HepG2 (cell line): ENCODE measurements around the gene PTPRCAP. TPM values are rescaled to one million over a fixed set of nuclear protein-coding genes. Genes with fewer than 3 reads are reported as not detected.
A peak's percentile ranks its signal among the peaks of the same experiment; 100 is the strongest.

Source experiments
- ATF7 ChIP-seq, 2 experiments: fragments of 450-650 bp in 1 of 2; sonication (generic) in 1 of 2; formaldehyde crosslinking in 1 of 2; IDR thresholded peaks; 2 replicates each; pipeline versions ENCODE4 v1.4.0 to v1.6.1; 2016 to 2020; ENCODE audit warnings: antibody characterized with exemption in 1 of 2, mild to moderate bottlenecking in 1 of 2, missing genetic modification reagents in 1 of 2
- DDIT3 ChIP-seq: sonication (generic); formaldehyde crosslinking; IDR thresholded peaks from 2 replicates; pipeline ENCODE4 v1.4.0; 2020; ENCODE audit warnings: mild to moderate bottlenecking, missing genetic modification reagents
- KDM3A ChIP-seq: IDR thresholded peaks from 2 replicates; pipeline ENCODE4 v1.6.1; 2018; ENCODE audit warnings: low read depth, missing compliant biosample characterization
- KDM6A ChIP-seq: IDR thresholded peaks from 2 replicates; pipeline ENCODE4 v1.6.1; 2016; ENCODE audit warnings: low read depth
- PRDM4 ChIP-seq: sonication (generic); formaldehyde crosslinking; IDR thresholded peaks from 2 replicates; pipeline ENCODE4 v1.9.0; 2021; ENCODE audit warnings: missing genetic modification reagents, borderline replicate concordance
- SMYD3 ChIP-seq: sonication (generic); formaldehyde crosslinking; IDR thresholded peaks from 2 replicates; pipeline ENCODE4 v1.8.1; 2023; ENCODE audit warnings: mild to moderate bottlenecking, missing genetic modification reagents
- STAG1 ChIP-seq: sonication (generic); formaldehyde crosslinking; IDR thresholded peaks from 2 replicates; pipeline ENCODE4 v1.4.0; 2020; ENCODE audit warnings: missing genetic modification reagents
- ZBTB26 ChIP-seq: IDR thresholded peaks from 2 replicates; pipeline ENCODE4 v1.6.1; 2016; ENCODE audit warnings: missing compliant biosample characterization, missing genetic modification reagents, borderline replicate concordance
- ZBTB7A ChIP-seq: sonication (generic); formaldehyde crosslinking; IDR thresholded peaks from 2 replicates; pipeline ENCODE4 v1.8.0; 2022; ENCODE audit warnings: mild to moderate bottlenecking, missing genetic modification reagents
- ZNF101 ChIP-seq: sonication (generic); formaldehyde crosslinking; IDR thresholded peaks from 2 replicates; pipeline ENCODE4 v1.4.0; 2020; ENCODE audit warnings: mild to moderate bottlenecking, low read depth, missing genetic modification reagents, borderline replicate concordance
- ZNF143 ChIP-seq: sonication (generic); formaldehyde crosslinking; IDR thresholded peaks from 2 replicates; pipeline ENCODE4 v1.4.0; 2020; ENCODE audit warnings: missing genetic modification reagents
- ZNF510 ChIP-seq: sonication (generic); formaldehyde crosslinking; IDR thresholded peaks from 2 replicates; pipeline ENCODE4 v1.4.0; 2020; ENCODE audit warnings: low read depth, mild to moderate bottlenecking, missing genetic modification reagents
- ZNF558 ChIP-seq: sonication (generic); formaldehyde crosslinking; IDR thresholded peaks from 2 replicates; pipeline ENCODE4 v1.9.0; 2022; ENCODE audit warnings: mild to moderate bottlenecking, missing genetic modification reagents, borderline replicate concordance
- ZNF792 ChIP-seq: IDR thresholded peaks from 2 replicates; pipeline ENCODE4 v1.6.1; 2016
- polyA plus RNA-seq, 8 experiments: library from polyadenylated mRNA; depleted of rRNA in 3 of 8; stranded (reverse) in 7 of 8; unstranded in 1 of 8; fragments of >200 nt; fragmentation: Illumina TruSeq in 4 of 8; extraction: Trizol in 4 of 8; gene quantifications; 2 replicates each; pipeline versions ENCODE4 v1.2.1 to v1.2.3, GENCODE V29; 2011 to 2016; ENCODE audit warnings: low read depth in 4 of 8, missing spikeins in 1 of 8, mixed read lengths in 1 of 8; ENCODE audit not compliant: insufficient read depth in 1 of 8
- total RNA-seq, 5 experiments: library from RNA; depleted of rRNA; stranded (reverse); fragments of >200 nt; fragmentation: Illumina TruSeq; extraction: Trizol; gene quantifications; 2 replicates each; pipeline ENCODE4 v1.2.3, GENCODE V29; 2016; ENCODE audit warnings: low read depth in 1 of 5
- TF ChIP-seq, protein P1 (sequence below): sonication (generic); formaldehyde crosslinking; IDR thresholded peaks from 2 replicates; pipeline ENCODE4 v1.8.0; 2022; ENCODE audit warnings: mild to moderate bottlenecking, missing genetic modification reagents, moderate library complexity
- TF ChIP-seq, protein P2 (sequence below): IDR thresholded peaks from 2 replicates; pipeline ENCODE4 v1.6.1; 2012; ENCODE audit warnings: low read length, improper control_type of control experiment
- TF ChIP-seq, protein P3 (sequence below): sonication (generic); formaldehyde crosslinking; IDR thresholded peaks from 2 replicates; pipeline ENCODE4 v1.5.1; 2020; ENCODE audit warnings: mild to moderate bottlenecking, moderate library complexity, missing genetic modification reagents

Gene PTPRCAP
- total and polyA plus RNA-seq, 2 of the 13 experiments (the other 11 are each of a cell fraction or from before 2014, with no cell fraction given): 0.60 to 0.70 TPM

DNA sequence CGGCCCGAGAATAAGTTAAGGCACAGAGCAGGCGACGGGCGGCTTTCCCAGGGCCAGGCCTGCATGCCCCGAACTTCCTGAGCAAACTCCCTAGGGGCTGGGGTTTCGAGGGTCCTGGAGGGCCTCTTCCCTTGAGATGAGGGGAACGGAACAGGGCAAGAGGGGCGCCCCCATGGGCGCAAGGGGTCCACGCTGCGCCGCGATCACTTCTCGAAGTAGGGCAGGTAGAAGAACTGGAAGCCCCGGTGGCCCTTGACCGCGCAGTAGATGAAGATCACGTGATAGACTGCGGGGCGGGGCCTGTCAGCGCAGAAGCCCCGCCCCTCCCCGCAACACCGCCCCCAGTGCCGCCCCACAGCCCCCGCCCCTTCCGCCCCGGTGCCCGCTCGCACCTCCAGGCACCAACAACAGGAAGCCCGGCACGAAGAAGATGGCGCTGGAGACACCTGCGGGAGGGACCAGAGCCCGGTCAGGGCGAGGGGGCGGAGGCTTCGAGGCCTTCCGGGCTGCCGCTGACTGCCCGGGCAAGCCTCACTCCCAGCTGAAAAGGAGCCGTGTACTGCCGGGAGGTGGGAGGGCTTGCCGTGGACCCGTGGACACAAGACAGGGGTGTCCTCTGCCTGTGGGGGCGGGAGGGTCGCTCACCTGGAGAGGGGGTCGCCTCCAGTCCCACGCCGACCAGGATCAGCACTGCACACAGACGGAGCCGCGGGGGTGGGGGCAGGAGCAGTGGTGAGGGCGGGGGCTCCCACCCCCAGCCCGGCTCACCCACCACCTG lies 27.1 kb upstream of the PTPRCAP start (continued):
- TF ChIP-seq, protein P1, sequence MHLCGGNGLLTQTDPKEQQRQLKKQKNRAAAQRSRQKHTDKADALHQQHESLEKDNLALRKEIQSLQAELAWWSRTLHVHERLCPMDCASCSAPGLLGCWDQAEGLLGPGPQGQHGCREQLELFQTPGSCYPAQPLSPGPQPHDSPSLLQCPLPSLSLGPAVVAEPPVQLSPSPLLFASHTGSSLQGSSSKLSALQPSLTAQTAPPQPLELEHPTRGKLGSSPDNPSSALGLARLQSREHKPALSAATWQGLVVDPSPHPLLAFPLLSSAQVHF (CRISPR knock-in tag): no peak
- TF ChIP-seq ZBTB26 (CRISPR knock-in tag) (no peak), SMYD3 (CRISPR knock-in tag) (no peak), STAG1 (CRISPR knock-in tag) (no peak), KDM6A (CRISPR knock-in tag) (no peak), ZNF101 (no peak), ZNF143 (CRISPR knock-in tag) (no peak), DDIT3 (no peak), ZNF558 (CRISPR knock-in tag) (no peak), PRDM4 (CRISPR knock-in tag) (no peak), ATF7 (IDR thresholded peaks at IDR 0.05) (no peak), ATF7 (CRISPR knock-in tag; IDR thresholded peaks at IDR 0.05) (no peak), ZNF510 (CRISPR knock-in tag) (no peak; the same call in 1 of the 2 replicates), ZBTB7A (no peak), KDM3A (CRISPR knock-in tag) (no peak), ZNF792 (CRISPR knock-in tag) (no peak)
- TF ChIP-seq, protein P2, sequence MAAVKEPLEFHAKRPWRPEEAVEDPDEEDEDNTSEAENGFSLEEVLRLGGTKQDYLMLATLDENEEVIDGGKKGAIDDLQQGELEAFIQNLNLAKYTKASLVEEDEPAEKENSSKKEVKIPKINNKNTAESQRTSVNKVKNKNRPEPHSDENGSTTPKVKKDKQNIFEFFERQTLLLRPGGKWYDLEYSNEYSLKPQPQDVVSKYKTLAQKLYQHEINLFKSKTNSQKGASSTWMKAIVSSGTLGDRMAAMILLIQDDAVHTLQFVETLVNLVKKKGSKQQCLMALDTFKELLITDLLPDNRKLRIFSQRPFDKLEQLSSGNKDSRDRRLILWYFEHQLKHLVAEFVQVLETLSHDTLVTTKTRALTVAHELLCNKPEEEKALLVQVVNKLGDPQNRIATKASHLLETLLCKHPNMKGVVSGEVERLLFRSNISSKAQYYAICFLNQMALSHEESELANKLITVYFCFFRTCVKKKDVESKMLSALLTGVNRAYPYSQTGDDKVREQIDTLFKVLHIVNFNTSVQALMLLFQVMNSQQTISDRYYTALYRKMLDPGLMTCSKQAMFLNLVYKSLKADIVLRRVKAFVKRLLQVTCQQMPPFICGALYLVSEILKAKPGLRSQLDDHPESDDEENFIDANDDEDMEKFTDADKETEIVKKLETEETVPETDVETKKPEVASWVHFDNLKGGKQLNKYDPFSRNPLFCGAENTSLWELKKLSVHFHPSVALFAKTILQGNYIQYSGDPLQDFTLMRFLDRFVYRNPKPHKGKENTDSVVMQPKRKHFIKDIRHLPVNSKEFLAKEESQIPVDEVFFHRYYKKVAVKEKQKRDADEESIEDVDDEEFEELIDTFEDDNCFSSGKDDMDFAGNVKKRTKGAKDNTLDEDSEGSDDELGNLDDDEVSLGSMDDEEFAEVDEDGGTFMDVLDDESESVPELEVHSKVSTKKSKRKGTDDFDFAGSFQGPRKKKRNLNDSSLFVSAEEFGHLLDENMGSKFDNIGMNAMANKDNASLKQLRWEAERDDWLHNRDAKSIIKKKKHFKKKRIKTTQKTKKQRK: no peak
- TF ChIP-seq, protein P3, sequence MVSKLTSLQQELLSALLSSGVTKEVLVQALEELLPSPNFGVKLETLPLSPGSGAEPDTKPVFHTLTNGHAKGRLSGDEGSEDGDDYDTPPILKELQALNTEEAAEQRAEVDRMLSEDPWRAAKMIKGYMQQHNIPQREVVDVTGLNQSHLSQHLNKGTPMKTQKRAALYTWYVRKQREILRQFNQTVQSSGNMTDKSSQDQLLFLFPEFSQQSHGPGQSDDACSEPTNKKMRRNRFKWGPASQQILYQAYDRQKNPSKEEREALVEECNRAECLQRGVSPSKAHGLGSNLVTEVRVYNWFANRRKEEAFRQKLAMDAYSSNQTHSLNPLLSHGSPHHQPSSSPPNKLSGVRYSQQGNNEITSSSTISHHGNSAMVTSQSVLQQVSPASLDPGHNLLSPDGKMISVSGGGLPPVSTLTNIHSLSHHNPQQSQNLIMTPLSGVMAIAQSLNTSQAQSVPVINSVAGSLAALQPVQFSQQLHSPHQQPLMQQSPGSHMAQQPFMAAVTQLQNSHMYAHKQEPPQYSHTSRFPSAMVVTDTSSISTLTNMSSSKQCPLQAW (CRISPR knock-in tag): peak; percentile 43; the same call in 1 of the 2 replicates
